AG09309 (cell line): Measurements from ENCODE around the gene HCN2.

Source experiments
- DNase-seq: peaks from one replicate; pipeline ENCODE4 v3.0.0-alpha.2; 2010; ENCODE audit warnings: low read depth
- H3K4me3 ChIP-seq: 2 replicates; pipeline ENCODE4 v1.5.1; 2011; ENCODE audit warnings: mild to moderate bottlenecking, low read depth, low read length, moderate library complexity; ENCODE audit not compliant: control insufficient read depth
- CTCF ChIP-seq: IDR thresholded peaks from 2 replicates; pipeline ENCODE4 v1.5.1; 2011; ENCODE audit warnings: mild to moderate bottlenecking, low read depth, low read length, inconsistent platforms; ENCODE audit not compliant: insufficient read depth, control insufficient read depth; ENCODE audit errors: missing control alignments

HCN2 gene

GRCh38 chr19:644363-644762, 54.7 kb downstream of the HCN2 start:
- H3K4me3 ChIP-seq, result no peak overlapping the region
- TF ChIP-seq CTCF, result no peak
- no peak for DNase-seq

- DNase-seq, result no peak
- TF ChIP-seq CTCF, result no peak
- H3K4me3 ChIP-seq, result no peak overlapping the region
These were observed 55.1 kb downstream of the HCN2 start for GRCh38 chr19:644789-645188.

GRCh38 chr19:645912-646778, 56.5 kb downstream of the HCN2 start:
- no peak for DNase-seq
- TF ChIP-seq CTCF, result no peak
- H3K4me3 ChIP-seq, result no peak overlapping the region

DNA sequence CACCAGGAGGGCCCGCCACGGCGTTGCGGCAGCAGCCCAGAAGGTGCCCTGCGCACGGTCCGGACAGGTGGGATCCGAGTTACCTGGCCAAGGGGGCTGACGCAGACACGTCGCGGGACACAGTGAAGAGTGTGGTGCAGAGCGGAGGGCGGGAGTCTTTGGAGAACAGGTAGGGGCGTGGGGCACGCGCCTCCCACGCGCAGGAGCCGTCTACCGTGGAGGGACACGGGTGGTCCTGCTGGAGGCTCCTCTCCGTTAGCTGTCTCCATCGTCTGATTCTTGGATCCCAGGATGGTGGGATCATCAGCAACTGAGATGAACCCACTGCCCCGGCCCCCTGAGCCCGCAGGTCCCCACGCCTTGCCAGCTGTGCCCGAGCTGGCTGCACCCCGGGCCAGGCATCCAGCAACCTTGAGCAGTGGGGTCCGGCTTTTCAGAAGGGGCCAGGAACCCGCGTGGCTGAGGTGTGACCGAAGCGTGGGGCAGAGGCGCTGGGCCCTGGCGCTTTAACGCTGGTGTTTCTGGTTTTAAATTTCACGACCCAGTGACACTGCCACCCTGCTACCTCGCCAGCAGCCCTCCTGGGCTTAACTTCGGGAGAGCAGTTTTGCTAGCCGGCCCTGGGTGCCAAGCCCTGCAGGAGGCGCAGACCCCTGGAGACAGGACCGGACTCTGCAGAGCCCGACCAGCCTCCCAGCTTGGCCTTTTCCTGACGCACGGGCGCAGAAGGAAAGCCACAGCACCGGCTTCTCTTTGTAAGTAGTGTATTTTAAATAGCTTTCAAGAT, 57.3 kb downstream of the HCN2 start:
- no peak overlapping the region for H3K4me3 ChIP-seq
- TF ChIP-seq CTCF, result no peak
- no peak for DNase-seq

GRCh38 chr19:647566-648284, 58.0 kb downstream of the HCN2 start:
- no peak for DNase-seq
- no peak for TF ChIP-seq CTCF
- no peak overlapping the region for H3K4me3 ChIP-seq

- H3K4me3 ChIP-seq, result no peak overlapping the region
- no peak for DNase-seq
- TF ChIP-seq CTCF, result no peak
These were observed 58.6 kb downstream of the HCN2 start for GRCh38 chr19:648305-648704.
